OCI-LY7 (cell line): ENCODE measurements around the gene IQGAP1. TPM values are rescaled to one million over a fixed set of nuclear protein-coding genes. Genes with fewer than 3 reads are reported as not detected.
"Not testable (repeated sequence)": the region's sequence is repeated elsewhere in the genome, so short reads cannot be mapped to it uniquely, and the experiment has no call there.

Experiments used
- BruUV-seq: library from RNA; stranded (reverse); fragments of 400-500 nt; replicated peaks from 2 replicates; lab custom pipeline; 2021; lab: Mats Ljungman, UMichigan
- CTCF ChIA-PET: fragments of 300-600 bp; sonication (Branson Sonifier 250); formaldehyde crosslinking; loops from one replicate; lab custom pipeline; 2022; ENCODE audit warnings: antibody characterized with exemption; ENCODE audit not compliant: unreplicated experiment; lab: Charles Lee
- POLR2A ChIA-PET: fragments of 300-600 bp; sonication (Branson Sonifier 250); formaldehyde crosslinking; loops from one replicate; lab custom pipeline; 2022; ENCODE audit warnings: antibody characterized with exemption; lab: Charles Lee
- DNase-seq: peaks from one replicate; pipeline ENCODE4 v3.0.0-alpha.2; 2015; ENCODE audit warnings: low spot score
- H2AFZ ChIP-seq: fragments of 200-600 bp; sonication (generic), shearing (Covaris generic); 2 replicates; pipeline ENCODE4 v1.6.1; 2014; ENCODE audit warnings: mild to moderate bottlenecking, antibody characterized with exemption, low read length, moderate library complexity
- H3K27ac ChIP-seq: fragments of 200-600 bp; sonication (generic); 2 replicates; pipeline ENCODE4 v1.5.1; 2014; ENCODE audit warnings: mixed run types, low read depth, mild to moderate bottlenecking, moderate library complexity, low read length, inconsistent platforms; ENCODE audit not compliant: poor library complexity, severe bottlenecking
- H3K36me3 ChIP-seq: fragments of 200-600 bp; sonication (generic); 2 replicates; pipeline ENCODE4 v1.6.1; 2014; ENCODE audit warnings: mild to moderate bottlenecking, antibody characterized with exemption, low read length, moderate library complexity, mixed read lengths; ENCODE audit not compliant: insufficient read depth
- H3K4me1 ChIP-seq: fragments of 200-600 bp; sonication (generic); 2 replicates; pipeline ENCODE4 v1.5.1; 2014; ENCODE audit warnings: mild to moderate bottlenecking, low read length; ENCODE audit not compliant: insufficient read depth, poor library complexity, severe bottlenecking
- H3K4me2 ChIP-seq: fragments of 200-600 bp; sonication (generic); 2 replicates; pipeline ENCODE4 v1.6.1; 2014; ENCODE audit warnings: mild to moderate bottlenecking, low read length
- H3K4me3 ChIP-seq: fragments of 200-600 bp; sonication (generic); 2 replicates; pipeline ENCODE4 v1.5.1; 2014; ENCODE audit warnings: mild to moderate bottlenecking, low read depth, low read length; ENCODE audit not compliant: poor library complexity, severe bottlenecking
- H3K79me2 ChIP-seq: fragments of 200-600 bp; sonication (generic); 2 replicates; pipeline ENCODE4 v1.6.1; 2016; ENCODE audit warnings: low read depth, mild to moderate bottlenecking, low read length, moderate library complexity, mixed read lengths; ENCODE audit not compliant: insufficient read depth
- H3K9me2 ChIP-seq: fragments of 200-600 bp; sonication (generic); 2 replicates; pipeline ENCODE4 v1.6.1; 2016; ENCODE audit warnings: mild to moderate bottlenecking, low read length, mixed read lengths; ENCODE audit not compliant: insufficient read depth
- H3K9me3 ChIP-seq: fragments of 200-600 bp; sonication (generic); 2 replicates; pipeline ENCODE4 v1.6.1; 2014; ENCODE audit warnings: mild to moderate bottlenecking, mixed run types, low read length, mixed read lengths
- H4K20me1 ChIP-seq: fragments of 200-600 bp; sonication (generic); 2 replicates; pipeline ENCODE4 v1.6.1; 2014; ENCODE audit warnings: mild to moderate bottlenecking, antibody characterized with exemption, low read length, moderate library complexity, mixed read lengths; ENCODE audit not compliant: insufficient read depth
- CTCF ChIP-seq: fragments of 200-600 bp; sonication (generic); conservative IDR thresholded peaks from 2 replicates; pipeline ENCODE4 v1.5.1; 2014; ENCODE audit warnings: mild to moderate bottlenecking, antibody characterized with exemption, low read length, moderate library complexity, mixed read lengths
- EZH2phosphoT487 ChIP-seq: fragments of 200-600 bp; sonication (generic); IDR thresholded peaks from 2 replicates; pipeline ENCODE4 v1.6.1; 2018; ENCODE audit warnings: low read depth, borderline replicate concordance, mild to moderate bottlenecking, mixed run types, antibody characterized with exemption, low read length, moderate library complexity, mixed read lengths
- intact Hi-C: fragments of 100-400 bp; cut with micrococcal nuclease; formaldehyde crosslinking; loops from one replicate; pipeline ENCODE4 v1.10.0; 2022; ENCODE audit not compliant: unreplicated experiment
- total RNA-seq, 2 experiments: library from RNA; depleted of rRNA in 1 of 2; stranded (reverse); fragments of >200 nt in 1 of 2; shearing (Covaris generic) in 1 of 2; gene quantifications; 2 replicates each; pipeline ENCODE4 v1.2.3, GENCODE V29; 2014 to 2022

IQGAP1 gene
- total RNA-seq, 2 experiments from 2014 or later = 98.7 to 114 TPM

DNA sequence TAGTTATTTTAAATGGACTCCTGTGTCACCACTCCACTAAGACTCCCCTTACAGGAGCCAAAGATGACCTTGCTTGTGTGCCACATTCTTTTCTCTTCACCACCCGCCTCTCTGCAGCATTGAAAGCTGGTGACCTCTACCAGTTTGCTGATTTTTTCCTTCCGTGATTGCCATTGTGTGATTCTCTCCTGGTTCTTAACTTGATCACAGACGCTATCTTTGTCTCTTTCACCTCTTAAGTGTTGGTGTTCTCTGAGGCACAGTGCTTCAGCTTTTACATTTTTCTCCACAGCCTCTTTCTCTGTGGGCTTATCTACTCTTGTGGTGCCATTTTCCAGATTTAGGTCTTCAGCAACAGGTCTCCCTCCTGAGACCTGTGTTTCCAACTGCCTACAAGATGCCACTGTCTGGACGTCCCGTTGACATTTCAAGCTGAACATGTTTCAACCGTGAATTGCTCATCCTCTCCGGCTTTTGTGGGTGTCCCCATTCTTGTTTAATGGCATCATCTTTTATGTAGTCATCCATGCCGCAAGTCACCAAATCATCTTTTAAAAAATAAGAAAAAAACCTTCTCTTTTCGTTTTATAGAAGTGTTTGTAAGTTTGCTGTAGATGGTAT, 26.5 kb downstream of the IQGAP1 start:
- Histone ChIP-seq H3K9me2 (no peaks in the 10 kb centered on the region), H3K4me2 (no peak overlapping the region), H3K9me3 (peaks cover 4% of the 10 kb centered on the region; the same call in 1 of the 2 replicates), H2AFZ (no peak overlapping the region), H3K36me3 (peaks cover 2% of the 10 kb centered on the region; the same call in 1 of the 2 replicates), H3K4me1 (peaks cover 11% of the 10 kb centered on the region), H3K79me2 (peaks cover 39% of the 10 kb centered on the region; the same call in 1 of the 2 replicates), H3K27ac (no peak overlapping the region), H4K20me1 (0 out of 2 replicates have a peak, but pooled peaks cover 11% of the 10 kb centered on the region), H3K4me3 (no peak overlapping the region)
- CTCF ChIA-PET = no interaction called here
- POLR2A ChIA-PET = interaction anchor here (0.8 kb wide), 1 partner anchor 27 kb away, joined by 3 read pairs; no protein-coding TSS in a partner anchor
- intact Hi-C loops = no loop called here
- no peak for DNase-seq
- no TSS peak for BruUV-seq
- TF ChIP-seq CTCF = no peak
- TF ChIP-seq EZH2phosphoT487 = no peak

DNA sequence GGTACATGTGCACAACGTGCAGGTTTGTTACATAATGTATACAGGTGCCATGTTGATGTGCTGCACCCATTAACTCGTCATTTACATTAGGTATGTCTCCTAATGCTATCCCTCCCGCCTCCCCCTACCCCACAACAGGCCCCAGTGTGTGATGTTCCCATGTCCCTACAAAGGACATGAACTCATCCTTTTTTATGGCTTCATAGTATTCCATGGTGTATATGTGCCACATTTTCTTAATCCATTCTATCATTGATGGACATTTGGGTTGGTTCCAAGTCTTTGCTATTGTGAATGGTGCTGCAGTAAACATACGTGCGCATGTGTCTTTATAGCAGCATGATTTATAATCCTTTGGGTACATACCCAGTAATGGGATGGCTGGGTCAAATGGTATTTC, 28.0 kb downstream of the IQGAP1 start:
- Histone ChIP-seq H3K4me1 (peaks cover 11% of the 10 kb centered on the region), H3K79me2 (peaks cover 50% of the 10 kb centered on the region; the same call in 1 of the 2 replicates), H4K20me1 (0 out of 2 replicates have a peak, but pooled peaks cover 11% of the 10 kb centered on the region)
- CTCF ChIA-PET, H2AFZ ChIP-seq, H3K36me3 ChIP-seq, H3K9me3 ChIP-seq, BruUV-seq, H3K9me2 ChIP-seq, H3K27ac ChIP-seq, intact Hi-C loops, DNase-seq, POLR2A ChIA-PET, H3K4me2 ChIP-seq, H3K4me3 ChIP-seq: not testable (repeated sequence)

- peaks cover 51% of the 10 kb centered on the region; the same call in 1 of the 2 replicates for H3K79me2 ChIP-seq
- no peak overlapping the region for H2AFZ ChIP-seq
- POLR2A ChIA-PET = interaction anchor here (1.5 kb wide), 1 partner anchor 32 kb away, joined by 7 read pairs; no protein-coding TSS in a partner anchor
- no peak overlapping the region for H3K4me2 ChIP-seq
- no peaks in the 10 kb centered on the region for H3K9me2 ChIP-seq
- no peaks in the 10 kb centered on the region for H4K20me1 ChIP-seq
- no peak overlapping the region for H3K27ac ChIP-seq
- DNase-seq = no peak
- no peak overlapping the region for H3K4me3 ChIP-seq
- no TSS peak for BruUV-seq
- TF ChIP-seq EZH2phosphoT487 (no peak), CTCF (no peak)
- H3K36me3 ChIP-seq = no peaks in the 10 kb centered on the region
- H3K4me1 ChIP-seq = peaks cover 10% of the 10 kb centered on the region
- CTCF ChIA-PET = no interaction called here
- intact Hi-C loops = no loop called here
- peaks cover 4% of the 10 kb centered on the region; the same call in 1 of the 2 replicates for H3K9me3 ChIP-seq
Observed at GRCh38 chr15:90418627-90419026, 30.6 kb downstream of the IQGAP1 start.
